ENCODE results near the gene CPVL. TPM values are rescaled to one million over a fixed set of nuclear protein-coding genes. Genes with fewer than 3 reads are reported as not detected.

Gene CPVL
- total RNA-seq, 3 donors from 2014 or later (not counting 1 experiment from before 2014, with no cell fraction given): 4.9 to 11.6 (median 9.8) TPM

- intact Hi-C loops (cut with micrococcal nuclease): no loop called here
- no peak overlapping the region for H3K27ac ChIP-seq (ENCODE audit: low read length)
- H3K9me3 Mint-ChIP-seq: no peaks in the 10 kb centered on the region
- no peaks in the 10 kb centered on the region for H3K4me1 ChIP-seq (ENCODE audit: control insufficient read depth, insufficient read depth, low read length)
- DNase-seq (no peak), ATAC-seq (no peak)
- H3K4me3 ChIP-seq (ENCODE audit: low read length): no peak overlapping the region
- H3K27ac Mint-ChIP-seq: no peak overlapping the region
- no peaks in the 10 kb centered on the region for H3K9me3 ChIP-seq (ENCODE audit: control insufficient read depth, insufficient read depth, low read length)
- no peaks in the 10 kb centered on the region for H3K36me3 ChIP-seq (ENCODE audit: control insufficient read depth, insufficient read depth, low read length)
- H3K4me3 Mint-ChIP-seq: no peak overlapping the region
- no peaks in the 10 kb centered on the region for H3K27me3 ChIP-seq (ENCODE audit: control insufficient read depth, insufficient read depth, low read length)
- peaks cover 5 to 12% of the 10 kb centered on the region in 2 donors for H3K4me1 Mint-ChIP-seq
- 88% methylated on average over 11 of the region's 11 CpGs for WGBS (ENCODE audit: insufficient coverage)
- H3K27me3 Mint-ChIP-seq (ENCODE audit: low read depth in 2 of 2): peaks cover 9 to 30% of the 10 kb centered on the region in 2 donors
- no peaks in the 10 kb centered on the region for H3K36me3 Mint-ChIP-seq
- TF ChIP-seq, protein P1, sequence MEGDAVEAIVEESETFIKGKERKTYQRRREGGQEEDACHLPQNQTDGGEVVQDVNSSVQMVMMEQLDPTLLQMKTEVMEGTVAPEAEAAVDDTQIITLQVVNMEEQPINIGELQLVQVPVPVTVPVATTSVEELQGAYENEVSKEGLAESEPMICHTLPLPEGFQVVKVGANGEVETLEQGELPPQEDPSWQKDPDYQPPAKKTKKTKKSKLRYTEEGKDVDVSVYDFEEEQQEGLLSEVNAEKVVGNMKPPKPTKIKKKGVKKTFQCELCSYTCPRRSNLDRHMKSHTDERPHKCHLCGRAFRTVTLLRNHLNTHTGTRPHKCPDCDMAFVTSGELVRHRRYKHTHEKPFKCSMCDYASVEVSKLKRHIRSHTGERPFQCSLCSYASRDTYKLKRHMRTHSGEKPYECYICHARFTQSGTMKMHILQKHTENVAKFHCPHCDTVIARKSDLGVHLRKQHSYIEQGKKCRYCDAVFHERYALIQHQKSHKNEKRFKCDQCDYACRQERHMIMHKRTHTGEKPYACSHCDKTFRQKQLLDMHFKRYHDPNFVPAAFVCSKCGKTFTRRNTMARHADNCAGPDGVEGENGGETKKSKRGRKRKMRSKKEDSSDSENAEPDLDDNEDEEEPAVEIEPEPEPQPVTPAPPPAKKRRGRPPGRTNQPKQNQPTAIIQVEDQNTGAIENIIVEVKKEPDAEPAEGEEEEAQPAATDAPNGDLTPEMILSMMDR (IDR thresholded peaks at IDR 0.05): no peak
Observed at GRCh38 chr7:28986028-28986764, 160.1 kb downstream of the CPVL start.

DNA sequence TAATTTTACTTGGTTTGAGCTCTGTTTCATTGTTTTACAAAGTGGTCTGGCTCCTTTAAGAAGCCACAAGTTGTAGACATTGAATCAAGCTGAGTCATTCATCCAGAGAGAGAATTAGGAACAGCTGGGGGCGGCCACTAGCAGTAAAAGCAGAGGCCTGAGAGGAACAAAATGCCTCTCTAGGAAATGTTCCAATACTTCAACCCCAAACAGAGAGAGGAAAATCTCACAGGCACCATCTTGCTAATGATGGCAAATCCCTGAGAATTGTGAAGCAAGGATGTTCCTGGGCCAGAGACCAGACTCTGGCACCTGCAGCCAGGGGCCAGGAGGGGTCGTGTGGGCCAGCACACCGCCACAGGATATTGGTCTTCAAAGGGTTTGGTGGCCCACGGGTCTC, 161.7 kb downstream of the CPVL start:
- ATAC-seq: no peak

DNA sequence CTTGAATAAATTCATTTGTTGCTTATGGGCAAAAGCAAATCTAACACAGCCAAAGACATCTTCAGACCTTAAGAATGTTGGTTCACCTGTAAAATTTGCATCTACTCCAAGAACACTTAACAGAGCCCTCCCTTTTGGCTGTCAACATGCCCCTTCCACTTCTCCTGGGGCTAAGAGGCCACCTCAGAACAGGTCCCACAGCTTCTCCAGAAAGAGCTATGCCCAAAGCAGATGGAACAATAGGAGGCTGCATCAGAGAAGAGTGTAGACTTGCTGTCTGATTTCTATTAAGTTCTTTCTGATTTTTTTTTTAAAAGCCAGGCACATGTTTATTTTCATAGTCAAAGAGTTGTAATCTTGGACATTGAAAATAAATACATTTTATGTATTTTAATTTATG, 162.1 kb downstream of the CPVL start:
- no peaks in the 10 kb centered on the region for H3K27me3 ChIP-seq (ENCODE audit: control insufficient read depth, insufficient read depth, low read length)
- intact Hi-C loops (cut with micrococcal nuclease): no loop called here
- no peak for ATAC-seq
- H3K27me3 Mint-ChIP-seq (ENCODE audit: low read depth in 2 of 2): peaks cover 18 to 46% of the 10 kb centered on the region in 2 donors
- H3K4me1 Mint-ChIP-seq: peaks cover 5 to 12% of the 10 kb centered on the region in 2 donors
- no peaks in the 10 kb centered on the region for H3K36me3 ChIP-seq (ENCODE audit: control insufficient read depth, insufficient read depth, low read length)
- DNase-seq: no peak
- H3K36me3 Mint-ChIP-seq: no peaks in the 10 kb centered on the region
- no peaks in the 10 kb centered on the region for H3K9me3 ChIP-seq (ENCODE audit: control insufficient read depth, insufficient read depth, low read length)
- no peak overlapping the region for H3K4me3 Mint-ChIP-seq
- no peak overlapping the region for H3K4me3 ChIP-seq (ENCODE audit: low read length)
- no peaks in the 10 kb centered on the region for H3K9me3 Mint-ChIP-seq
- H3K27ac ChIP-seq (ENCODE audit: low read length): no peak overlapping the region
- no peak overlapping the region for H3K27ac Mint-ChIP-seq
- TF ChIP-seq, protein P1 (IDR thresholded peaks at IDR 0.05): no peak
- H3K4me1 ChIP-seq (ENCODE audit: control insufficient read depth, insufficient read depth, low read length): no peaks in the 10 kb centered on the region

More for the DNA sequence above, 161.7 kb downstream of the CPVL start:
- DNase-seq: no peak
- H3K4me3 ChIP-seq (ENCODE audit: low read length): no peak overlapping the region
- no peak overlapping the region for H3K4me3 Mint-ChIP-seq
- TF ChIP-seq, protein P1 (IDR thresholded peaks at IDR 0.05): no peak
- no peaks in the 10 kb centered on the region for H3K36me3 Mint-ChIP-seq
- no peaks in the 10 kb centered on the region for H3K4me1 ChIP-seq (ENCODE audit: control insufficient read depth, insufficient read depth, low read length)
- intact Hi-C loops (cut with micrococcal nuclease): no loop called here
- no peaks in the 10 kb centered on the region for H3K27me3 ChIP-seq (ENCODE audit: control insufficient read depth, insufficient read depth, low read length)
- 53% methylated on average over 4 of the region's 4 CpGs for WGBS (ENCODE audit: insufficient coverage)
- peaks cover 16 to 42% of the 10 kb centered on the region in 2 donors for H3K27me3 Mint-ChIP-seq (ENCODE audit: low read depth in 2 of 2)
- H3K27ac ChIP-seq (ENCODE audit: low read length): no peak overlapping the region
- no peak overlapping the region for H3K27ac Mint-ChIP-seq
- H3K36me3 ChIP-seq (ENCODE audit: control insufficient read depth, insufficient read depth, low read length): no peaks in the 10 kb centered on the region
- no peaks in the 10 kb centered on the region for H3K9me3 Mint-ChIP-seq
- no peaks in the 10 kb centered on the region for H3K9me3 ChIP-seq (ENCODE audit: control insufficient read depth, insufficient read depth, low read length)
- H3K4me1 Mint-ChIP-seq: peaks cover 5 to 12% of the 10 kb centered on the region in 2 donors

Measured in natural killer cell (primary cell).